DMS114 treated with DMSO at 0.1 percent for 48 hours (cell line): Measurements from ENCODE around the gene PDE6H.

Experiments
- DNase-seq: peaks from one replicate; lab custom pipeline; 2025; ENCODE audit not compliant: unreplicated experiment; lab: John Stamatoyannopoulos, UW

PDE6H gene

DNA sequence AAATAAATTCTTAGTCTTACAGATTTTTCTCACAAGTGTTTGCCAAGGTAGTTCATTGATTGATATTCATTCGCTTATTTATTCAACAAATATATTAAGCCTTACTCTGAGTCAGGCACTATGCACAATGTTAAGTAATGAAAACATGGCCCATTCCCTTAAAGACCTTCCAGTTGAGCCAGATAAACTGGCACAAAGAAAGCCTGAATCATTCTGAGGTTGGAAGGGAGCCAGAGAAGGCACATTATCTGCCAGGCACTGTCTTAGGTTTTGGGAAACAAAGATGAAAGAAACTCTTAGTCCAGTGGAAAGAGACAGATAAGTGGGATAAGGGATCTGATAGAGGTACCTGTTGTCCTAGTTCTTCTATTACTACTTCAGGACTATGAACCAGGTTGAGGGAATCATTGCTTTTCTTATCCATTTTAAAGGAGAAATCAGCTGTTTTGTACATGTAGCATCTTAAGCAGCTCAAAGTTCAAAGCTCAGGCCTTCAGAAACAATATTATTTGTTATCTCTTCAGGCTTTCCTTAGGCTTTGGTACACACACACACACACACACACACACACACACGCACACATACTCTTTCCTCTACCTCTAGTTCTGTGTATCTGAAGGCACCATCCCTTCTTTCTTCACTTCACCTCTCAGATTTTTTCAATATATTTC, 27.0 kb downstream of the PDE6H start:
- DNase-seq, result no peak

DNA sequence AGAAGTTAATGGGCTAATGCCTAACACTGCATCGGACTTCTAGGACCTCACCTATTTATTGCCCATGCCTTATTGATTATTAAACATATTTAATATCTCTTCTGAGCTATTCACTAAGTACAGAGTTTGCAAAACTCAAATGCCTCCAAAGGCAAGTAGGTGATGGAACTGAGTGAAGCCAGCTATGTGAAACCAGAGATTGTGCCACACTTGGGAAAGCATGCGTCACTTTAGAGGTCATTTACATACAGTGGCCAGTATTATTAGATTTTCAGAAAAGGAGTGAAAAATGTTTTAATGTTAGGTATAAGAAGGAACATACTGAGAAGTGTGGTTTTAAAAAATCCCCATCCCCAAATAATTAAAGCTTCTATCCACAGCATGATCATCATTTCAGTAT, 27.7 kb downstream of the PDE6H start:
- DNase-seq, result no peak

DNA sequence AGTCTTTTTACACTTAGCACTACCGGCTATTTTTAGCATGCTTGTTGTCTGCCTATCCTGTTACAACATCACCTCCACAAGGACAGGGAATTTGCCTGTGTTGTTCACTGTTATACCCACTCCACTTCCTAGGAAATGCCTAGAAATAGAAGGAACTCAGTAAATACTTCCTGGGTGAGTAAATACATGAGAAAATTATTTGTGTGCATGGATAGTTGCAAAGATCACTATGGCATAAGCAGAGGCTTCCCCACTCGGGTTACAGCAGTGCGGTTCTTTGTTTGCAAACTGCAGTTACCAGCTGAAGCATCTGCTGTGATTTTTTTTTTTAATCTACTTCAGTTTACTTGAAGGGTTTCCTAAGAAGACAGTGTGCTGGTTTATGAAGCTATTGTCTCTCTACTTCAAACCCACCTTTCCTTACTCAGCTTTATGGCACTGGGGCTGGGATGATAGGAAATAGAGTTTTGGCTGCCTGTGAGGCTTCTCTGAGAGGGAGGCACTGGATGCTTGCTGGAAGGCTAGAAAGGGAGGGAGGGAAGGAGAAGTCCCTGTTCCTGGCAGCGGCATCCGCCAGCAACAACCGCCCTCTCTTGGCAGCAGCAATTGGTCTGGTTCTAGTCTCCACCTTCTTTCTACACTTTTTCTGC, 29.0 kb downstream of the PDE6H start:
- no peak for DNase-seq

DNA sequence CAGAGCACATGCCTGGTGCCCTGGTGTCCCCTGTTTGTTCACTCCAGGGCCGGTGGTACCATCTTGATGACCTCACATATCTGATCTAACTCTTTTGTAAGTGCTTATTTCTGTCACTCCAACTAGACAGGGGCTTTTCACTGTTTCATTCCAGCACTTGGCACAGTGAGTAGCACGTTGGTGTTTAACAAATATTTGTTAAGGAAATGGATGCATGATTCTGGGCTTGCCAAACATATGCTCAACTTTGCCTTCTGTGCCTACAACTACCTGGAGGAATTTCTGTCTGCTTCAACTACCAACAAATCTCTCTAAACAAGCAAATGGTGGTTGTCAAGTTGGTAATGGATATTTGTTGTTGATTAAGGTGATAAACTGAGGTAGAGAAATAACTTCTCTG, 31.6 kb downstream of the PDE6H start:
- DNase-seq, result no peak

DNA sequence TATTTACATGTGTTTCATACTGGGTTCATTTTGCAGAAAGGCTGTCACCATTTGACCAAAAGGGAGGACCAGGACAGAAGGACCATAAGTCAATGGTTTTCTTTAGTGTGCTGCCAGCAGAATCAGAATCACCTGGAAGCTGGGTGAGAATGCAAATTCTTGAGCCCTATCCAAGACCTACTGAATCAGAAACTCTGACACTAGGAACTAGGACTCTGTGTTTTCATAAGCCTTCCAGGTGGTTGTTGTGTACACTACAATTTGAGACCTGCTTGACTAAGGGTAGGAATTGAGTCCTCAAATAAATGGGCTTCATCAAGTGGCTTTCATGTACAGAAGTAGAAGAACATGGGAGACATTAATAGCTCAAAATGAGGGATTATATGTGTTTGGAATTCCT, 32.2 kb downstream of the PDE6H start:
- no peak for DNase-seq

DNA sequence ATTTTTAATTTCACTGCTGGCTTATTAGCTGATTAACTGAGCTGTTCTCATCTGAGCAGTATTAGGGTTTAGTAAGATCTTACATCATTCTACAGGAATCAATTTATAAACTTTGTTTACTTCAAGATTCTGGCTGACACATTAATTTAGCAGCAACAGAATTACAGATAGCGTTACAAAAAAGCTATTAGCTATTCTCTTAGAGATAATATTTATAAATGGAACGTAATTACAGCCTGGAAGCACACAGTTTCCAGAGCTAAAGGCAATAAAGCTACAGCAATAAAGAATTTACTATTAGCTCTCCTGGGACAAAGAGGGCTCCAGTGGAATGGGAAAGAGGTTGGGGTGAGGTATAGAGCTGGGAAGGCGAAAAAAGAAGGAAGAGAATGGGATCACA, 34.7 kb downstream of the PDE6H start:
- no peak for DNase-seq

DNA sequence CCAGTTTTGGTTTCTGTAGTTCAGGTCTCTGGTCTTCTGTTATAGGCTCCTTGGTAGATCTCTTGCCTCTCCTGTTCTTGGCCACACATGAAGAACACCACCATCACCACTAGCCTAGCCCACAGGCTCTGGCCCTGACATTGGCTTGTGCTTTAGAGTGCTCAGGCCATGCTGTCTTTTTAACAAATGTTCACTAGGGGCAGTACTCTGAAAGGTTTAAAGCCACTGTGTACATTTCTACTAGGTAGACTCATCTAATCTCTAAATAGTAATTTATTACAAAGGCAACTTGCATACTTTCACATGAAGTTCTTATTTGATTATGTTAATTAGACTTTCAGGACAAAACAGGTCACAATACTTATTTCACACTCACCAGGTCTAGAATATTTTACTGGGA, 38.3 kb downstream of the PDE6H start:
- no peak for DNase-seq

DNA sequence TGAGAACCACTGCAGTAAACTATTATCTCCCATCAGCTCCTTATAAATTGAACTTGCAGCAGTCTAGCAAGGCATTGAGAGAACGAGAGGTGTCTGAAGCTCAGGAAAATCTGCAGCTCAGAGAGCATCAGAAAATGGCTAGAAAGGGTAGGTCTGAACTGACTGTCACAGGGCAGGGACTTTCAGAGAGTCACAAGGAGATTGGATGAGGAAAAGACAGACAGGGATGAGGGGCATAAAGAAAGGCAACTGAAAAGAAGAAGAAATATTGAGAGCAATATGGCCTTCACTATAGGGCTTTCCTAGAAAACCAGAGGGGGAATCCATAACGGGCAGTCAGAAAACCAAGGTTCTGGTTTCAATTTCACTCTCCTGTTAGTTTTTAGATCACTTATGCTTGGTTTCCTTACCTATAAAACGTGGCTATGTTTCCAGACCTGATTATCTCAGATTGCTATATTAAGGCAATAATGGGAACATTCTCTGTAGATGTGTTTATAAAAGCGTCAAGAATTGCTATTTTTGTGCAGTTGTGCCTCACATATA, 40.9 kb downstream of the PDE6H start:
- no peak for DNase-seq

DNA sequence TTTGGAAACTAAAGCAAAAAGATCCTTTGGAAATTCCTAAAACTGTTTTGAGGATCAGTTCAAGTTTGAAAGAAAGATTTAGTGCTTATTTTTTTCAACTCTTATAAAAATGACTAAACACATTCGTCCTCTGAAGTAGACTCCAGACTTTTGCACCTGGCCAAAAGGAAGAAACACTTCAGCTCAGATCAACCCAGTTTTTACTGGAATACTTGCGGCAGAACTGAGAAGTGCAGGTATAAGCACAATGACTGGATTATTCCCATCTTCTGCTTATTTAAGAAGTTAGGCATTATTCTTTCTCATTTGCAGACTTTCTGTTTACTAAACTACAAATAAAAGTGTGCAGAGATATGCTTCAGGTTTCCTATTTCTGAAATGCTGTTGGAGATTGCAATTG, 41.9 kb downstream of the PDE6H start:
- no peak for DNase-seq

DNA sequence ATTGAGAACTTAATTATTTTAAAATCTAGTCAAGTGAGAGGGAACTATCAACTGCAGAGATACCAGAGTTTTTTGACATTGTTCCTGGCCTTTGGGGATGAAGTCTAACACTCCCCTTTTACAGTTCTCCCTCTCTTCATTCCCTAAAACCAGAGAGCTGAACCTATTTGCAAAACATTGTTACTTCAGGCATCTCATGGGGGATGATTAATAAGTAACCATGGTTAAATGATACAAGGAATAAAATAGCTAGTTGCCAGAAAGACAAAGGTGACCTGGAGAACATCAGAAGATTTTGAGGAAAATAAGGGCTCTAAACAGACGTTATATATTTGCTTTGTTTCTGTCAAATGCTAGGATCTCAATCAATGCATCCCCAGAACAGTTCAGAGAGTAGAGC, 42.3 kb downstream of the PDE6H start:
- no peak for DNase-seq

DNA sequence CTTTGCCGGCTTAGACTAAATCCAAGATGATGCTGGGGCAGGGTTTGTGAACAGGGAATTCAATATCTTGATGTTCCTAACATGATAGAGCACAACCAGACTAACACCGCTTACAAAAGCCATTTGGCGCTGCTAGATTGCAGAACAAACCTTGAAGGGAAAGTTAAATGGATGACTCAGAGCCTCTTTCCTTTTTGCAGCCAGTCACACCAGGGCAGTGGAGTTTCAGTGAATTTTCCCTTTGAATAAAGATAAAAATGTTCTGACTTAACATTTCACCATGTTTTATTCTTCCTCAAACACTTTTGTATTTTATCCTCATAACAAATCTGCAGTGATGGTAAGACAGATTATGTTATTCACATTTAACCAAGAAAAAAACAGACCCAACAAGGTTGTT, 47.3 kb downstream of the PDE6H start:
- no peak for DNase-seq
